GM03348 (cell line): ENCODE data around the gene PPM1K.

Source experiments
- DNase-seq: peaks from one replicate; pipeline ENCODE4 v3.0.0; 2012; ENCODE audit warnings: low spot score

The PPM1K gene

GRCh38 chr4:88276952-88277710 is 7.2 kb downstream of the PPM1K start:
- DNase-seq, result no peak

DNA sequence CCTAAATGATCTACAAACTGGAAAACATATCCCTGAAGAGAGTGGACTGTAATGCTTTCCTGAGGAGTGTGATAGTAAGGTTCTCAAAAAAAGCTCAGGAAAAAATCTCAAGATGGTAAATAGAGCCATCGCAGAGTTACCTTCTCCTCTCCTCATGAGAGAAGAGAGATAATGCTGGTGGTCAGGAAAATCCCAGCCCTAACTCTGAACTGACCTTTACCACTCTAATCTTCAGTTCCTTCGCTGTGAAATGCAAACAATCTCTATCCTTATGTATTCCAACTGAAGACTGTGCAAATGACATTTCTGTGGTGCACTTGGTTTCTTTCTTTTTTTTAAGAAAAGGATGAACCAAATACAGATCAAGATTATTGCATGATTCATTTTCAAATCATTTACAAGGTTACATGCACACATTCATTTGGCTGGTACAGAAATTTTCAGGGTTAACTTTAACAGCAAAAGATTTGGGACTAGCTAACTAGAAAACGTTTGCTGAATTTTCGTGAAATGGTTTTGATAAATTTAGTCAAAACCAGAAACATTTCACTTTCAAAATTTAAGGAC is 8.3 kb downstream of the PPM1K start:
- no peak for DNase-seq

DNA sequence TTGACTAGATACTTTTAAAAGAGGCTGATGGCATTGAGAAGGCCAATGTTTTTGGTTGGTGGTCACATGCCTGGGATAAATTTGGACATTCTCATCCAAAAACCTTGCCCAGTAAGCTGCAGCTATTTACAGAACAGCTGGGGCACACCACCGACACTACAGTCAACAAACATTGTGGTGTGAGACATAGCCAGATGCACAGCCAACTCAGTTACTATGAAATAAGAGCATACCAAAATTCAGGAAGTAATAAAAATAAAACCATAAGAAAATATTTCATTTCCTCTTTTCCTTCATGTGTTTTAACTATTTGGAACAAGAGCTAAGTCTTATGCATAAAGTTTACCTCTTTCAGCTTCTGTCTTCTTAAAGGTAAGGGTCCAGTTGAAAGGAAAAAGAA is 8.8 kb downstream of the PPM1K start:
- peak; percentile 19 for DNase-seq

DNA sequence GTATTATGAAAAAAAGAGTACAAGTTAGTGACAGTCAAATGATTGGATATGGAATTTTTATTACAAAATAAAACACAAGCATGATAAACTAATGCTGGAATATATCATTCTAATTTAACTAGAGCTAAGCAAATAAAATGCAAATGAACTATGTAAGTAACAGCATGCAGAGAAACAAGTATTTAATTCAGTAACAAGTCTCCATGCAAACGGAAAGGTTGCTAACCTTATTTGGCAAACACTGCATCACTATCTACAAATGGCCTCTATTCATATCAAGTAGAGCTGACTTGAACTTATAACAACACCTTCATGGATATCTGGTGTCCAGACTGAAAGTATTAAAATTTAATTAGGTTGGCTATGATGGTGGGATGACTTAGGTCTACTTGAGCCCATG is 15.4 kb downstream of the PPM1K start:
- DNase-seq, result no peak

- no peak for DNase-seq
These were observed 20.0 kb downstream of the PPM1K start for GRCh38 chr4:88264336-88264735.

DNA sequence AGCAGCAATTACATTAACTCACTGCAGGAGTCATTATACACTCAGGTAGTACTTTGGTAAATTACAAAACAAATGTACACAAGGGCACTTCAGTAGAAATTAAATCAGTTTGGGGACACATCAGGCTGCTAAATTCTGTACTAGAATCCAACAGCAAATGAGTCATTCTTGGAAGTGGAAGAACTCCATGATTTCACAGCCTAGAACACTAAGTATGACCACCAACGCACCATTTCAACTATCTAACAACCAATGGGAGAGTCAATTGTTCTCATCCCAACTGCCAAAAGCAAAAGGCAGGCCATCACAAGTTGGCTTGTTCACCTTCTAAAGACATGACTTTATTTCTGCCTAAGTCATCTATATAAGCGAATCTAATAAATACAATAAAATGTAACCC is 26.6 kb downstream of the PPM1K start:
- no peak for DNase-seq

DNA sequence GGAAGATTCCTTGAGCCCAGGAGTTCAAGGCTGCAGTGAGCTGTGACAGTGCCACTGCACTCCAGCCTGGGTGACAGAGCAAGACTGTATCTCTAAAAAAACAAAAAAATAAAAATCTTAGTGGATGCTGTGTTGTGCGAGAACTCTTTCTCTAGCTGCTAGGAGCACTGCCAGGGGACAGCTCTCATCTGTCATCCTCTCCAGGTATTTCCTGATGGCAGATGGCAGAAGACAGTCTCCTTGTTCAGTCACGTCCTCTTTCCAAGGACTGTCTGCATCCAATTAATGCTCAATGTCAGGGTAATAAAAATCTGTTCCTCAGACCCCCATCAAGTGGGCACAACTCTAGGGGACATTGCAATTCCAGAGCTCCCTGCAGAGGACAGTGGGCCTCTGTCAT is 29.2 kb downstream of the PPM1K start:
- no peak for DNase-seq

DNA sequence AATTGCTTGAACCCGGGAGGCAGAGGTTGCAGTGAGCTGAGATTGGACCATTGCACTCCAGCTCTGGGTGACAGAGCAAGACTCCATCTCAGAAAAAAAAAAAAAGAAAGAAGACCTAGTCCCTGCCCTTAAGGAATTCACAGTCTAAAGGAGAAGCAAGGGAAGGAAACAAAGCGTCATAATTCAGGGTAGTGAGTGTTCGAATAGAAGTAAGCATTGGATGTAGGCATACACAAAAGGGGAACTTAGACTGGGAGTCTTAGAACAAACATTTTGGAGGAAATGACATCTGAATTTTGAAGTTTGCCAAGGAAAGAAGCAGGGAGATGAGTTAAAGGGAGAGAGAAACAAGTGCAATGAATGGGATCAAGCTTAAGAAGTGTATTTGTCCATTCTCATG is 32.4 kb downstream of the PPM1K start:
- DNase-seq, result no peak

DNA sequence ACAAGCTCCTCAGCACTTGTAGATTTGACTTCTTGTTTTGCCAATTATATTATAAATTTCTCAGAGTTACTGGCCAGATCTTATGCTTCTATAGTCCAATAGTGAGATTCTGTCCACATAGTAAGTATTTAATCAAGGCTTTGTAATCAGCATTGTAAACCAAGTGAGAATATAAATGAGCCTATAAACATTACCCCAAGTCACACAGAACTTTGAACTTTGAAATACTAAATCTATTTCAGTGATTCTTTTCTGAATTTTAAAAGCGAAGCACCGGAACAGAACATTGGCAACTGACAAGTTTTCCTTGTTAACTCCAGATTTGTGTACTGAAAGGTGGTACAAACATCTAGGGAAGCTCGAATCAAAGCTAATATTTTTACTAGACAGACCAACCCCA is 37.2 kb downstream of the PPM1K start:
- DNase-seq, result no peak

DNA sequence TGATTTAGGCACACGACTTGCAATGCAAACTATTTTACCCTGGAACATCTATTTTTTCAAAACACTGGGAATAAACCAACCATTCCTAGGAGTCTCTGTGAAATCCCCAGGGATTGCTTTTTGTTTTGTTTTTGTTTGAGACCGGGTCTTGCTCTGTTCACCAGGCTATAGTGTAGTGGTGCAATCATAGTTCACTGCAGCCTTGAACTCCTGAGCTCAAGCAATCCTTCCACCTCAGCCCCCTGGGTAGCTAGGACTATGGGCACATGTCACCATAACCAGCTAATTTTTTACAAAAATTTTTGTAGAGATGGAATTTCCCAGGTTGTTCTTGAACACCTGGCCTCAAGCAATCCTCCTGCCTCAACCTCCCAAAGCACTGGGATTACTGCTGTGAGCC is 37.8 kb downstream of the PPM1K start:
- DNase-seq, result no peak

- DNase-seq, result no peak
These were observed 39.4 kb downstream of the PPM1K start for GRCh38 chr4:88244816-88245579.

DNA sequence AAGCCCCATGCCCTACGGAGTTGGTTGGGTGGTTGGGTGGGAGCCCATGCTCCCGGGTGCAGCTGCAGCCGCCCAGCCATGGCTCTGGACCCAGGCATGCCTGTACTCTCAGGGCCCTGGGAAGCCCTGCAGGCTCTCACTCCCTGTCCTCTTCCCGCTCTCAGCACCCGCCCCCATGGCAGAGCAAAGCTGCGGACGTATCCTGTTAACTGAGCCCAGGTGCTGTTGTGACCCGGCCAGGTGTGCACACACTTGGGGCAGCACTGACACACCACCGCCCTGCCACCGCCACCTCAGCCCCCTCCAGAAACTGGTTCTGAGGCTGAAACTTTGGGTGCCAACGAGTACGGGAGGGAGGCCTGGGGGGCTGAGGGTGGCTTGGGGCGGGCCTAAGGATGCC is 40.3 kb downstream of the PPM1K start:
- DNase-seq, result no peak

- DNase-seq, result no peak
These were observed 42.2 kb downstream of the PPM1K start for GRCh38 chr4:88242144-88242543.

DNA sequence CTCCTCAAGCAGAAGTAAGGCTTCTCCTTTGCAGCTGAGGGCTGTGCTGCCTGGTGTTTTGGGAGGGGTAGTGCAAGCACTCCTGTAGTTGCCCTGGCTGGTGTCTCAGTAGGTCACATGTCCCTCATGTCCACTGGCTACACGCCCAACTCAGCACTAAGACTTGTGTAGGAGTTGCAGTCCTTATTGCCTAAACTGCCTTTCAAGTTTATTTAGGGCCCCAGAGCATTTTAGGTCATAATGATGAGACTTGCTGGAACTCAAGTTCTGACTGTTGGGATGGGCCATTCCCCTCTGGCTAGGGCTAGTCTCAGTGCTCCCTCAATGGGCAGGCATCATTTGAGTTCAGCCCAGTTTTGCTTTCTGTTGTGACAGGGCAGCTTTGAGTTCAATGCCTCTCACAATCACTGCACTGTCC is 44.1 kb downstream of the PPM1K start:
- DNase-seq, result no peak

DNA sequence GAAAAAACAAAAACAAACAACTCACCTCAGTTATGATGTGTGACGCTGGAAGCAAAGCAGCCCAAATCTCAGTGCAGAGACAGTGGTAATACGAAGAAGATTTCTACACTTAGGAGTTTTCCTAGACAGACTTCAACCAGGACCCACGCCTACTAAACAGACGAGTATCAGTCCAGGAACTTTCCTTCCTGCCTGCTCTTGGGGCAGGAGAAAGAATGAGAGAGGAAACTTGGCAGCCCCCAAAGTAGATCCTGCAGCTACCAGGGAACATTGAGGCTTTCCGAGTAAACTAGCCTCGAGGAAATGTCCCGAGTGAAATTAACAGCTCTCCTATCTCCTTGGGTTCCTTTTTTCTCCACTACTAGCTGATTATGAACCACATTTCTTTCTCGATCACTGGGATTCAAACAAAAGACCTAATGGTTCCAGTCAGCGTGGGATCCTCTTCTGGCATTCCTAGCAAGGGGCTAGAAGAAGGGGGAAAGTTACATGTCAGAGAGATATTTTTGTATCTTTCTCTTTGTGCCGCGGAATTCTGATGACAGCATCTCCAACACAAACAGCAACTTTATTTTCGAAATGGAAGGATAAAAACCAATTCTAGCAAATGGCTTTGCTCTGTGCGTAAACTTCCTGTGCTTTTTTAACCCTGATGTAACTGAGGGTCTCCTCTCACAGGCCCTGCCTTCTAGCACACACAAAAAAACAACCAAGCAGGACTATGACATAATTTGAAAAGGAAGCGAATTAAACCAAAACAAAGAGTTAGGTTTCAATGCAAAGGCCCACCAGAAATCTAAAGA is 53.2 kb downstream of the PPM1K start:
- DNase-seq, result peak; percentile 51

DNA sequence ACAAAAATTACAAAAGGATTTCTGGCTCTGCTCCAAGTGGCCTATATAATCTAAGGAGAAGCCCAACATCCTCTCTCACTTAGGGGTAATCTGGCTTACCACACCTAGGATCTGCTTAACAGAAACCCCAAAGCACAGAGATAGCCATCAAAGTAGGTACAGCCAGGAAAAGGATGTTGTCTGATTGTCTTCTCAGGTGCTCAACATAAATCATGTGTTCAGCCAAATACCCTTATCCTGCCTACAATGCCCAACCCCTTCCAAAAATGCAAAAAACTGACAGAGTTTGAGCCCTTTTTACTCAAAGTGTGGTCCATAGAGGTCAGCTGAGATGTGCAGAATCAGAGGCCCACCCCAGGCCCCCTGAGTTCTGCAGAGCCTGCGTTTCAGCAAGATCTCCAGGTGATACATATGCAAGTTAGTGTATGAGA is 53.9 kb downstream of the PPM1K start:
- no peak for DNase-seq

- no peak for DNase-seq
These were observed 56.6 kb downstream of the PPM1K start for GRCh38 chr4:88227734-88228133.

GRCh38 chr4:88226143-88226542 is 58.2 kb downstream of the PPM1K start:
- DNase-seq, result no peak

GRCh38 chr4:88225232-88226105 is 58.9 kb downstream of the PPM1K start:
- DNase-seq, result no peak

DNA sequence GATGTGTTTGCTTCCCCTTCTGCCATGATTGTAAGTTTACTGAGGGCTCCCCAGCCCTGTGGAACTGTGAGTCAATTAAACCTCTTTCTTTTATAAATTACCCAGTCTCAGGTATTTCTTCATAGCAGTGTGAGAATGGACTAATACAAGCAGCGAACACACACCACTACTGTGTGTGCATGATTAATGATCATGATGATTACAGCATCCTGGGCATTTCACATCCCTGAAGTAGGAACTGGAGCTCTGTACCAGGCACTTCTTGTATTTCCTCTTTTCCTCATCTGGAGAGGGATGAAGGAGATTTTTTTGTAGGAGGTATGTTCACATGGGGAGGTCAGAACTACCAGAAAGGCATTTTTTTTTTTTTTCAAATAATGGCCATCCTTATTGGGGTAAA is 60.8 kb downstream of the PPM1K start:
- DNase-seq, result no peak

- peak; percentile 67 for DNase-seq
These were observed 65.3 kb downstream of the PPM1K start for GRCh38 chr4:88219099-88219498.
